Measurements from ENCODE around the gene KLHDC7B.

KLHDC7B gene

GRCh38 chr22:50569041-50569459, 23.4 kb downstream of the KLHDC7B start:
- Histone ChIP-seq H2AFZ (ENCODE audit: low read length) (no peak overlapping the region), H3K27me3 (ENCODE audit: insufficient read depth, low read length, poor library complexity, severe bottlenecking) (no peaks in the 10 kb centered on the region), H3K9ac (ENCODE audit: low read depth, low read length, poor library complexity, severe bottlenecking) (no peak overlapping the region), H3K4me1 (ENCODE audit: insufficient read depth, low read length, poor library complexity, severe bottlenecking) (no peaks in the 10 kb centered on the region), H3K9me3 (ENCODE audit: insufficient read depth, low read depth, low read length) (no peaks in the 10 kb centered on the region), H3K4me3 (ENCODE audit: low read length, poor library complexity, severe bottlenecking) (no peak overlapping the region), H3K4me2 (ENCODE audit: low read depth, low read length, poor library complexity, severe bottlenecking) (no peak overlapping the region), H3F3A (ENCODE audit: low read depth) (no peaks in the 10 kb centered on the region), H3K36me3 (ENCODE audit: insufficient read depth, low read length) (peaks cover 8% of the 10 kb centered on the region; the same call in 1 of the 2 replicates), H3K79me2 (ENCODE audit: insufficient read depth, low read length) (no peaks in the 10 kb centered on the region), H4K20me1 (ENCODE audit: insufficient read depth, low read length, poor library complexity, severe bottlenecking) (no peaks in the 10 kb centered on the region), H3K9me2 (replicated peaks; ENCODE audit: low read depth, low read length) (no peaks in the 10 kb centered on the region)
- TF ChIP-seq CTCF (conservative IDR thresholded peaks at IDR 0.05; ENCODE audit: low read length), result no peak

DNA sequence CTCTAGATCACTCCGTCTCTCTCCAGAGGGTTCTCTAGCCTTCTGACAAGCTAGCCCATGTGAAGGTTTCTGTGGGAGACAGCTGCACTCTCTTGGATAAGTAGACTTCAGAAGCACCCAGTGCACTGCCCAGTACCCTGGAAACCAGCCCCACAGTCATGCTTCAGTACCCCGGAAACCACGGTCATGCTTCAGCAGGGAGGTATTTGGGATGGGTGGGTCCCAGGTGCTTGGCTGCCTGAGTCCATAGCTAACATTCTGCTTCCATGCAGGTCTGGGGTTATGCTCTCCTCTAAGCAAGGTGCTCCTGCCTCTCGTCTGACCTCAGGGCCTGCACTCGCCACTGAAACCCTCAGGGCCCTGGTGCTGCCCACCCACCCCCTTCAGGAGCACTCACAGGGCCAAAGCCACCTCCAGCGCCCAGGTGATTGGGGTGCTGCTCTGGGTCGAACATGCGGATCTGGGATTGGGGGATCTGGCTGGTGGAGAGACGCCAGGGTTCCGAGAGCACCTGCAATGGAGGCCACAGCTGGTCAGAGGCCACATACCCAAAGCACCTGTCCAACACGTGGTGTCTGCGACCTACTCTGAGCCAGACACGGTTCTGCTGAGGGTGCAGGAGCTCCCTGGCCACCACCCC, 24.3 kb downstream of the KLHDC7B start:
- H3K27me3 ChIP-seq (ENCODE audit: insufficient read depth, low read length, poor library complexity, severe bottlenecking), result no peaks in the 10 kb centered on the region
- H3K4me3 ChIP-seq (ENCODE audit: low read length, poor library complexity, severe bottlenecking), result no peak overlapping the region
- H3K36me3 ChIP-seq (ENCODE audit: insufficient read depth, low read length), result peaks cover 8% of the 10 kb centered on the region; the same call in 1 of the 2 replicates
- H3K4me1 ChIP-seq (ENCODE audit: insufficient read depth, low read length, poor library complexity, severe bottlenecking), result no peaks in the 10 kb centered on the region
- TF ChIP-seq EZH2phosphoT487 (IDR thresholded peaks at IDR 0.05; ENCODE audit: borderline replicate concordance) (no peak), CTCF (conservative IDR thresholded peaks at IDR 0.05; ENCODE audit: low read length) (no peak)
- no peaks in the 10 kb centered on the region for H3K79me2 ChIP-seq (ENCODE audit: insufficient read depth, low read length)
- H3K4me2 ChIP-seq (ENCODE audit: low read depth, low read length, poor library complexity, severe bottlenecking), result no peak overlapping the region
- no peaks in the 10 kb centered on the region for H3F3A ChIP-seq (ENCODE audit: low read depth)
- H4K20me1 ChIP-seq (ENCODE audit: insufficient read depth, low read length, poor library complexity, severe bottlenecking), result no peaks in the 10 kb centered on the region
- H2AFZ ChIP-seq (ENCODE audit: low read length), result no peak overlapping the region
- H3K9ac ChIP-seq (ENCODE audit: low read depth, low read length, poor library complexity, severe bottlenecking), result no peak overlapping the region
- no peaks in the 10 kb centered on the region for H3K9me2 ChIP-seq (replicated peaks; ENCODE audit: low read depth, low read length)
- no peaks in the 10 kb centered on the region for H3K9me3 ChIP-seq (ENCODE audit: insufficient read depth, low read depth, low read length)

DNA sequence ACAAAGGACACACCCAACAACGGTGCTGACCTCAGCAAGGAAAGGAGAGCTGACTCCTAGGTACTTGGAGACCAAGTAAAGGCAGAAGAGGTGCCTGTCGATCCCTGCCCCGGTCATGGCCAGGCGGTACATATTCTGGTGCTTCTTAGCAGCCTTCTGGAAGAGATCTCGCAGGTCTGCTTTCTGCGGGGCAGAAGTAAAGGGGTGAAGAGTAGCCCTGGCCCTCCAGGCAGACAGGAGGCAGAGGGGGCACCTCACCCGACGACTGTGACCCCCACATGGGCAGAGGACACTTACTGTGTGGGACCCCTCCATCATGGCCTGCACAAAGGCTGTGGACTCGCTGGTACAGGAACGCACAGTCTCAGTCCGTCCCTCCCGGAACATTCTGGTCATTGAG, 25.2 kb downstream of the KLHDC7B start:
- H3K9ac ChIP-seq (ENCODE audit: low read depth, low read length, poor library complexity, severe bottlenecking), result no peak overlapping the region
- no peaks in the 10 kb centered on the region for H3K9me2 ChIP-seq (replicated peaks; ENCODE audit: low read depth, low read length)
- no peaks in the 10 kb centered on the region for H3K9me3 ChIP-seq (ENCODE audit: insufficient read depth, low read depth, low read length)
- no peak overlapping the region for H2AFZ ChIP-seq (ENCODE audit: low read length)
- no peak overlapping the region for H3K4me2 ChIP-seq (ENCODE audit: low read depth, low read length, poor library complexity, severe bottlenecking)
- H3K27me3 ChIP-seq (ENCODE audit: insufficient read depth, low read length, poor library complexity, severe bottlenecking), result no peaks in the 10 kb centered on the region
- no peaks in the 10 kb centered on the region for H3K79me2 ChIP-seq (ENCODE audit: insufficient read depth, low read length)
- H4K20me1 ChIP-seq (ENCODE audit: insufficient read depth, low read length, poor library complexity, severe bottlenecking), result no peaks in the 10 kb centered on the region
- TF ChIP-seq CTCF (conservative IDR thresholded peaks at IDR 0.05; ENCODE audit: low read length), result no peak
- TF ChIP-seq EZH2phosphoT487 (IDR thresholded peaks at IDR 0.05; ENCODE audit: borderline replicate concordance), result no peak
- no peaks in the 10 kb centered on the region for H3F3A ChIP-seq (ENCODE audit: low read depth)
- peaks cover 8% of the 10 kb centered on the region; the same call in 1 of the 2 replicates for H3K36me3 ChIP-seq (ENCODE audit: insufficient read depth, low read length)
- no peaks in the 10 kb centered on the region for H3K4me1 ChIP-seq (ENCODE audit: insufficient read depth, low read length, poor library complexity, severe bottlenecking)
- no peak overlapping the region for H3K4me3 ChIP-seq (ENCODE audit: low read length, poor library complexity, severe bottlenecking)

Data from Loucy (cell line).